ENCODE measurements around the gene COX6A2.
"Not testable (repeated sequence)": the region's sequence is repeated elsewhere in the genome, so short reads cannot be mapped to it uniquely, and the experiment has no call there.

COX6A2 gene

GRCh38 chr16:31440516-31441184, 12.5 kb upstream of the COX6A2 start:
- TF ChIP-seq CTCF (IDR thresholded peaks at IDR 0.05; ENCODE audit: low read depth, low read length, missing control alignments), result no peak
- DNase-seq (ENCODE audit: low read depth), result no peak
- no peak overlapping the region for H3K4me3 ChIP-seq (ENCODE audit: low read depth, low read length)

- DNase-seq (ENCODE audit: low read depth), result no peak
- H3K4me3 ChIP-seq (ENCODE audit: low read depth, low read length), result no peak overlapping the region
- no peak for TF ChIP-seq CTCF (IDR thresholded peaks at IDR 0.05; ENCODE audit: low read depth, low read length, missing control alignments)
Observed at GRCh38 chr16:31439519-31439918, 11.4 kb upstream of the COX6A2 start.

GRCh38 chr16:31439023-31439422, 10.9 kb upstream of the COX6A2 start:
- not testable (repeated sequence) for H3K4me3 ChIP-seq (ENCODE audit: low read depth, low read length); DNase-seq (ENCODE audit: low read depth)

GRCh38 chr16:31438414-31438813, 10.3 kb upstream of the COX6A2 start:
- DNase-seq (ENCODE audit: low read depth), result no peak
- no peak overlapping the region for H3K4me3 ChIP-seq (ENCODE audit: low read depth, low read length)
- TF ChIP-seq CTCF (IDR thresholded peaks at IDR 0.05; ENCODE audit: low read depth, low read length, missing control alignments), result no peak

- no peak for DNase-seq (ENCODE audit: low read depth)
- no peak overlapping the region for H3K4me3 ChIP-seq (ENCODE audit: low read depth, low read length)
- TF ChIP-seq CTCF (IDR thresholded peaks at IDR 0.05; ENCODE audit: low read depth, low read length, missing control alignments), result no peak
Observed at GRCh38 chr16:31436221-31437045, 8.3 kb upstream of the COX6A2 start.

- H3K4me3 ChIP-seq (ENCODE audit: low read depth, low read length), result no peak overlapping the region
Observed at GRCh38 chr16:31435341-31436220, 7.4 kb upstream of the COX6A2 start.

More at GRCh38 chr16:31435341-31436220, 7.4 kb upstream of the COX6A2 start:
- DNase-seq (ENCODE audit: low read depth), result no peak
- no peak for TF ChIP-seq CTCF (IDR thresholded peaks at IDR 0.05; ENCODE audit: low read depth, low read length, missing control alignments)

Data from GM12864 (cell line).